Measurements from ENCODE around the gene DGKA. TPM values are rescaled to one million over a fixed set of nuclear protein-coding genes. Genes with fewer than 3 reads are reported as not detected.
"Not testable (repeated sequence)": the region's sequence is repeated elsewhere in the genome, so short reads cannot be mapped to it uniquely, and the experiment has no call there.

The DGKA gene
- total RNA-seq, 1 donor from 2014 or later: 28.6 TPM

- H3K27me3 Mint-ChIP-seq: no peaks in the 10 kb centered on the region
- peak within 1 kb of the TSS; percentile 99 for H3K4me3 Mint-ChIP-seq
- H3K27ac Mint-ChIP-seq: peak within 1 kb of the TSS; percentile 87
- DNase-seq (ENCODE audit: extremely low spot score, unreplicated experiment): peak; percentile 93
- no peak for TF ChIP-seq CTCF (conservative IDR thresholded peaks at IDR 0.05)
- H3K4me1 Mint-ChIP-seq (ENCODE audit: unreplicated experiment): peaks cover 21% of the 10 kb centered on the region
- no peaks in the 10 kb centered on the region for H3K9me3 Mint-ChIP-seq
- peaks cover 22% of the 10 kb centered on the region for H3K36me3 Mint-ChIP-seq
Measured at GRCh38 chr12:55996715-55997534, 66.0 kb downstream of the DGKA start, which contains the start of gene SUOX. SUOX (plus strand) TSS chr12:55997276; CDS start chr12:56002222, 4,946 bp downstream.

- Mint-ChIP-seq H3K4me1 (ENCODE audit: unreplicated experiment) (peaks cover 24% of the 10 kb centered on the region), H3K9me3 (no peaks in the 10 kb centered on the region), H3K27ac (peak overlapping the region; percentile 87), H3K27me3 (no peaks in the 10 kb centered on the region), H3K4me3 (peak overlapping the region; percentile 99), H3K36me3 (peaks cover 22% of the 10 kb centered on the region)
- DNase-seq (ENCODE audit: extremely low spot score, unreplicated experiment): no peak
- no peak for TF ChIP-seq CTCF (conservative IDR thresholded peaks at IDR 0.05)
Measured at GRCh38 chr12:55997535-55997859, 66.5 kb downstream of the DGKA start.

DNA sequence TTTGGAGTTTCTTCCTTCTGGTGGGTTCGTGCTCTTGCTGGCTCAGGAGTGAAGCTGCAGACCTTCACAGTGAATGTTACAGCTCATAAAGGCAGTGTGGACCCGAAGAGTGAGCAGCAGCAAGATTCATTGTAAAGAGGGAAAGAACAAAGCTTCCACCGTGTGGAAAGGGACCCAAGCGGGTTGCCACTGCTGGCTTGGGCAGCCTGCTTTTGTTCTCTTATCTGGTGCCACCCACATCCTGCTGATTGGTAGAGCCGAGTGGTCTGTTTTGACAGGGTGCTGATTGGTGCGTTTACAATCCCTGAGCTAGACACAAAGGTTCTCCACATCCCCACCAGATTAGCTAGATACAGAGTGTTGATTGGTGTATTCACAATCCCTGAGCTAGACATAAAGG, 68.6 kb downstream of the DGKA start:
- not testable (repeated sequence) for DNase-seq (ENCODE audit: extremely low spot score, unreplicated experiment); H3K9me3 Mint-ChIP-seq; H3K27me3 Mint-ChIP-seq
- H3K4me3 Mint-ChIP-seq: peak overlapping the region; percentile 54
- peak overlapping the region; percentile 31 for H3K27ac Mint-ChIP-seq
- H3K36me3 Mint-ChIP-seq: peaks cover 26% of the 10 kb centered on the region
- peaks cover 24% of the 10 kb centered on the region for H3K4me1 Mint-ChIP-seq (ENCODE audit: unreplicated experiment)

- not testable (repeated sequence) for H3K27ac Mint-ChIP-seq; H3K9me3 Mint-ChIP-seq; H3K4me3 Mint-ChIP-seq; DNase-seq (ENCODE audit: extremely low spot score, unreplicated experiment); H3K27me3 Mint-ChIP-seq
- peaks cover 29% of the 10 kb centered on the region for H3K36me3 Mint-ChIP-seq
- peaks cover 24% of the 10 kb centered on the region for H3K4me1 Mint-ChIP-seq (ENCODE audit: unreplicated experiment)
Measured at GRCh38 chr12:55999999-56000540, 69.1 kb downstream of the DGKA start.

DNA sequence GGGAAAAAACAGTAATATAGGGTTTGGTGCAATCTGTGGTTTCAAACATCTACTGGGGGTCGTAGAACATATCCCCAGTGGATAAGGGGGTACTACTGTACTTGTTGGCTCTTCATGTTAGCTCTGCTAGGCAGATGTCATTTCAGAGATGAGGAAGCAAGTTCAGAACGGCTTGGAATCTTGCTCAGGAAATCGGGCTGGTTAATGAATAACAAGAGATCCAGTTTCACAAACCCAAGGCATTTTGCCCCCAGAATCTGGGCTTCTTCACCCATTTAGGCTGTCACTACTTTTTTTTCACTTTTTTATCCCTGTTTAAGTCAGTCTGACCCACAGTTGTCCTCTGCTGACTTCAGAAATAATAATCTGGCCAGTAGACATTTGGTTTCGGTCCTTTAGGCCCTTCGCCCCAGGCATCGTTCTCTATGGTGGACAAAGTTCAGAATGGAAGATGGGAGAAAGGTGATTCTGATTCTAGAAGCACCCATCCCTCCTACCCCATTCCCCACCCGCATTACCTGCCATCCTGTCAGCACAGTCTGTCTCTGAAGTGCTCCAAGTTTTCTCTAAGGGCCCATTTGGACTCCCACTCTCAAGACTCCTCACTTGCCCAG, 70.6 kb downstream of the DGKA start:
- H3K27me3 Mint-ChIP-seq: no peaks in the 10 kb centered on the region
- no peak for TF ChIP-seq CTCF (conservative IDR thresholded peaks at IDR 0.05)
- H3K9me3 Mint-ChIP-seq: no peaks in the 10 kb centered on the region
- peak overlapping the region; percentile 34 for H3K4me3 Mint-ChIP-seq
- no peak for DNase-seq (ENCODE audit: extremely low spot score, unreplicated experiment)
- peak overlapping the region; percentile 46 for H3K27ac Mint-ChIP-seq
- peaks cover 30% of the 10 kb centered on the region for H3K36me3 Mint-ChIP-seq
- H3K4me1 Mint-ChIP-seq (ENCODE audit: unreplicated experiment): peaks cover 23% of the 10 kb centered on the region

DNA sequence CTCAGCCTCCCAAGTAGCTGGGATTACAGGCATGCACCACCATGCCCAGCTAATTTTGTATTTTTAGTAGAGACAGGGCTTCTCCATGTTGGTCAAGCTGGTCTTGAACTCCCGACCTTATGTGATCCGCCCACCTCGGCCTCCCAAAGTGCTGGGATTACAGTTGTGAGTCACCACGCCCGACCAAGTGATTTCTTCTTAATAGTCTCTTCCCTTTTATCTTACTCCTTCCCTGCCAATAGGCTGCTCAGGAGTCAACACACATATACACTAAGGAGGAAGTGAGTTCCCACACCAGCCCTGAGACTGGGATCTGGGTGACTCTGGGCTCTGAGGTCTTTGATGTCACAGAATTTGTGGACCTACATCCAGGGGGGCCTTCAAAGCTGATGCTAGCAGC, 72.4 kb downstream of the DGKA start:
- not testable (repeated sequence) for H3K27me3 Mint-ChIP-seq; DNase-seq (ENCODE audit: extremely low spot score, unreplicated experiment); H3K4me3 Mint-ChIP-seq; H3K27ac Mint-ChIP-seq; H3K9me3 Mint-ChIP-seq
- Mint-ChIP-seq H3K36me3 (peaks cover 30% of the 10 kb centered on the region), H3K4me1 (ENCODE audit: unreplicated experiment) (peaks cover 30% of the 10 kb centered on the region)

Other genes with a start within 250 kb of the DGKA start
- 10.4 and 39.2 TPM in 2 replicates for gene ITGA7, start 223.3 kb upstream of the DGKA start, total RNA-seq (ENCODE audit: low replicate concordance)
- 89.9 and 98.6 TPM in 2 replicates for gene BLOC1S1, start 215.1 kb upstream of the DGKA start, total RNA-seq (ENCODE audit: low replicate concordance)
- 7.4 and 14.1 TPM in 2 replicates for gene RDH5, start 210.8 kb upstream of the DGKA start, total RNA-seq (ENCODE audit: low replicate concordance)
- 525 and 567 TPM in 2 replicates for gene CD63, start 202.2 kb upstream of the DGKA start, total RNA-seq (ENCODE audit: low replicate concordance)
- 11.8 and 40.1 TPM in 2 replicates for gene GDF11, start 188.0 kb upstream of the DGKA start, total RNA-seq (ENCODE audit: low replicate concordance)
- gene SARNP, start 113.4 kb upstream of the DGKA start, total RNA-seq (ENCODE audit: low replicate concordance): 51.4 and 75.9 TPM in 2 replicates
- gene ORMDL2, start 113.1 kb upstream of the DGKA start, total RNA-seq (ENCODE audit: low replicate concordance): 50.9 and 76.1 TPM in 2 replicates
- 30.0 and 34.6 TPM in 2 replicates for gene DNAJC14, start 101.6 kb upstream of the DGKA start, total RNA-seq (ENCODE audit: low replicate concordance)
- 0.38 and 0.48 TPM in 2 replicates for gene MMP19, start 88.2 kb upstream of the DGKA start, total RNA-seq (ENCODE audit: low replicate concordance)
- 28.0 and 33.7 TPM in 2 replicates for gene PYM1, start 3.3 kb upstream of the DGKA start, total RNA-seq (ENCODE audit: low replicate concordance)
- 1.4 and 136 TPM in 2 replicates for gene PMEL, start 34.9 kb downstream of the DGKA start, total RNA-seq (ENCODE audit: low replicate concordance)
- 52.8 and 82.8 TPM in 2 replicates for gene CDK2, start 35.7 kb downstream of the DGKA start, total RNA-seq (ENCODE audit: low replicate concordance)
- 105 and 131 TPM in 2 replicates for gene RAB5B, start 42.9 kb downstream of the DGKA start, total RNA-seq (ENCODE audit: low replicate concordance)
- gene SUOX, start 66.1 kb downstream of the DGKA start, total RNA-seq (ENCODE audit: low replicate concordance): 28.4 and 34.6 TPM in 2 replicates
- gene IKZF4, start 89.9 kb downstream of the DGKA start, total RNA-seq (ENCODE audit: low replicate concordance): 6.1 and 21.0 TPM in 2 replicates
- gene RPS26, start 110.8 kb downstream of the DGKA start, total RNA-seq (ENCODE audit: low replicate concordance): 20.2 and 38.7 TPM in 2 replicates
- 76.5 and 176 TPM in 2 replicates for gene ERBB3, start 149.0 kb downstream of the DGKA start, total RNA-seq (ENCODE audit: low replicate concordance)
- gene PA2G4, start 173.4 kb downstream of the DGKA start, total RNA-seq (ENCODE audit: low replicate concordance): 115 and 141 TPM in 2 replicates
- 4,566 and 4,714 TPM in 2 replicates for gene RPL41, start 185.5 kb downstream of the DGKA start, total RNA-seq (ENCODE audit: low replicate concordance)
- gene ZC3H10, start 187.1 kb downstream of the DGKA start, total RNA-seq (ENCODE audit: low replicate concordance): 11.6 and 12.1 TPM in 2 replicates
- 81.4 and 96.3 TPM in 2 replicates for gene ESYT1, start 197.1 kb downstream of the DGKA start, total RNA-seq (ENCODE audit: low replicate concordance)
- gene MYL6B, start 221.4 kb downstream of the DGKA start, total RNA-seq (ENCODE audit: low replicate concordance): 66.2 and 161 TPM in 2 replicates
- gene MYL6, start 227.2 kb downstream of the DGKA start, total RNA-seq (ENCODE audit: low replicate concordance): 1,223 and 1,943 TPM in 2 replicates